CD14-positive monocyte (primary cell): ENCODE data around the gene EVA1C. TPM values are rescaled to one million over a fixed set of nuclear protein-coding genes. Genes with fewer than 3 reads are reported as not detected.

Experiments
- DNase-seq, 3 donors: peaks; one replicate each; pipeline ENCODE4 v3.0.0-alpha.2; 2011 to 2022
- H2AFZ ChIP-seq: 2 replicates; pipeline ENCODE4 v1.6.0; 2012; ENCODE audit warnings: mild to moderate bottlenecking, low read depth, low read length, inconsistent platforms; ENCODE audit not compliant: insufficient read depth, poor library complexity, severe bottlenecking
- H3K27ac ChIP-seq, 2 donors: 1 replicate in 1 of 2; 2 replicates in 1 of 2; pipeline ENCODE4 v1.5.1; 2012 to 2013; ENCODE audit warnings: low read length in 2 of 2, control low read depth in 1 of 2, inconsistent platforms in 1 of 2, low read depth in 1 of 2, mild to moderate bottlenecking in 1 of 2
- H3K27me3 ChIP-seq, 2 donors: one replicate each; pipeline versions ENCODE4 v1.6.0 to v1.6.1; 2011 to 2013; ENCODE audit warnings: low read length in 2 of 2; ENCODE audit not compliant: control insufficient read depth in 2 of 2, insufficient read depth in 2 of 2
- H3K36me3 ChIP-seq, 2 donors: replicated peaks in 1 of 2; 1 replicate in 1 of 2; 2 replicates in 1 of 2; pipeline versions ENCODE4 v1.5.1 to v1.6.1; 2012 to 2013; ENCODE audit warnings: low read length in 2 of 2, control low read depth in 1 of 2, inconsistent platforms in 1 of 2, mild to moderate bottlenecking in 1 of 2; ENCODE audit not compliant: insufficient read depth in 2 of 2, control insufficient read depth in 1 of 2
- H3K4me1 ChIP-seq, 2 donors: 1 replicate in 1 of 2; 2 replicates in 1 of 2; pipeline versions ENCODE4 v1.5.1 to v1.6.1; 2012 to 2013; ENCODE audit warnings: low read length in 2 of 2, control low read depth in 1 of 2, inconsistent platforms in 1 of 2, mild to moderate bottlenecking in 1 of 2, moderate library complexity in 1 of 2; ENCODE audit not compliant: insufficient read depth in 2 of 2, control insufficient read depth in 1 of 2
- H3K4me2 ChIP-seq: replicated peaks from 2 replicates; pipeline ENCODE3; 2012; ENCODE audit warnings: low read length, moderate library complexity, mild to moderate bottlenecking; ENCODE audit not compliant: poor library complexity, severe bottlenecking; ENCODE audit errors: extremely low read depth
- H3K4me3 ChIP-seq, 3 experiments: fragments of 200-600 bp in 1 of 3; sonication (generic) in 1 of 3; replicated peaks in 1 of 3; 1 replicate in 2 of 3; 2 replicates in 1 of 3; pipeline ENCODE4 v1.5.1; 2011 to 2013; ENCODE audit warnings: low read length in 3 of 3, mild to moderate bottlenecking in 3 of 3, control low read depth in 2 of 3, low read depth in 2 of 3, inconsistent platforms in 1 of 3, moderate library complexity in 1 of 3
- H3K79me2 ChIP-seq: 2 replicates; pipeline ENCODE4 v1.6.0; 2012; ENCODE audit warnings: mild to moderate bottlenecking, control low read depth, inconsistent platforms, low read length, moderate library complexity; ENCODE audit not compliant: insufficient read depth
- H3K9ac ChIP-seq: 2 replicates; pipeline ENCODE4 v1.6.0; 2017; ENCODE audit warnings: low read length, mild to moderate bottlenecking; ENCODE audit not compliant: insufficient read depth, poor library complexity, severe bottlenecking
- H3K9me3 ChIP-seq, 2 donors: replicated peaks in 1 of 2; 1 replicate in 1 of 2; 2 replicates in 1 of 2; pipeline versions ENCODE4 v1.5.1 to v1.6.1; 2012 to 2013; ENCODE audit warnings: low read length in 2 of 2, control low read depth in 1 of 2; ENCODE audit not compliant: control insufficient read depth in 1 of 2, insufficient read depth in 1 of 2
- H4K20me1 ChIP-seq: 2 replicates; pipeline ENCODE4 v1.6.0; 2012; ENCODE audit warnings: mild to moderate bottlenecking, low read length, control low read depth, moderate library complexity; ENCODE audit not compliant: insufficient read depth
- H3K27ac Mint-ChIP-seq, 7 donors: one replicate each; pipeline ENCODE4 v1.8.0; 2020; ENCODE audit warnings: mild to moderate bottlenecking in 7 of 7, mixed read lengths in 7 of 7, moderate library complexity in 6 of 7, inconsistent platforms in 2 of 7
- H3K27me3 Mint-ChIP-seq, 3 donors: one replicate each; pipeline ENCODE4 v1.8.0; 2021 to 2022; ENCODE audit warnings: low read depth in 3 of 3, mild to moderate bottlenecking in 3 of 3, mixed read lengths in 3 of 3, moderate library complexity in 3 of 3, inconsistent platforms in 1 of 3
- H3K36me3 Mint-ChIP-seq, 2 donors: one replicate each; pipeline ENCODE4 v1.8.0; 2020; ENCODE audit warnings: mixed read lengths in 2 of 2, inconsistent platforms in 1 of 2, mild to moderate bottlenecking in 1 of 2
- H3K4me1 Mint-ChIP-seq: one replicate; pipeline ENCODE4 v1.8.0; 2020; ENCODE audit warnings: mild to moderate bottlenecking, mixed read lengths
- H3K4me3 Mint-ChIP-seq, 2 donors: one replicate each; pipeline ENCODE4 v1.8.0; 2020; ENCODE audit warnings: mild to moderate bottlenecking in 2 of 2, mixed read lengths in 2 of 2, moderate library complexity in 1 of 2
- H3K9me3 Mint-ChIP-seq, 7 donors: one replicate each; pipeline ENCODE4 v1.8.0; 2020 to 2022; ENCODE audit warnings: mixed read lengths in 7 of 7, mild to moderate bottlenecking in 6 of 7, moderate library complexity in 6 of 7, inconsistent platforms in 2 of 7
- CTCF ChIP-seq: fragments of 200-600 bp; IDR thresholded peaks from one replicate; pipeline ENCODE4 v1.8.0; 2022; ENCODE audit warnings: antibody characterized with exemption, mild to moderate bottlenecking
- WGBS: methylation state at CpG from one replicate; pipeline ENCODE4 v1.1.5; 2013; ENCODE audit warnings: missing lambda C conversion rate; ENCODE audit not compliant: insufficient coverage; 5-methylcytosine and 5-hydroxymethylcytosine counted together
- intact Hi-C, 2 donors: fragments of 100-400 bp; cut with micrococcal nuclease; formaldehyde crosslinking; loops; one replicate each; pipeline versions ENCODE4 v1.15.0 to v1.15.1; 2023
- polyA plus RNA-seq, 3 donors: library from polyadenylated mRNA; depleted of rRNA in 1 of 3; unstranded in 2 of 3; stranded (reverse) in 1 of 3; fragments of 300-500 nt in 2 of 3; fragments of >200 nt in 1 of 3; fragmentation: Illumina TruSeq in 2 of 3; gene quantifications; 1 replicate in 2 of 3; 2 replicates in 1 of 3; pipeline ENCODE4 v1.2.3, GENCODE V29; 2012 to 2021

The EVA1C gene
- polyA plus RNA-seq, 3 donors, result 0.37 to 0.73 (median 0.63) TPM

GRCh38 chr21:32392880-32393676, 19.4 kb upstream of the EVA1C start, which contains the start of gene URB1:
URB1 (minus strand) TSS chr21:32393012; CDS start chr21:32392910, 102 bp downstream.
- H3K4me3 ChIP-seq, result peak within 1 kb of the TSS; percentile 58 to 97 (median 83)
- H3K36me3 Mint-ChIP-seq, result peaks cover 0 to 2% of the 10 kb centered on the region in 2 donors
- peak within 1 kb of the TSS; percentile 85 to 91 for H3K27ac ChIP-seq
- no peaks in the 10 kb centered on the region for H3K9me3 ChIP-seq
- H3K36me3 ChIP-seq, result peaks cover 3 to 4% of the 10 kb centered on the region in 2 donors
- TF ChIP-seq CTCF, result no peak
- peak within 1 kb of the TSS; percentile 90 to 91 for H3K4me3 Mint-ChIP-seq
- peak within 1 kb of the TSS; percentile 98 for H3K4me2 ChIP-seq
- H3K27me3 ChIP-seq, result no peaks in the 10 kb centered on the region
- H3K9ac ChIP-seq, result peak within 1 kb of the TSS; percentile 81
- H3K4me1 ChIP-seq, result peaks cover 17 to 21% of the 10 kb centered on the region in 2 donors
- peaks cover 4% of the 10 kb centered on the region for H4K20me1 ChIP-seq
- peak; percentile 85 to 87 (median 86) for DNase-seq
- H3K27me3 Mint-ChIP-seq, result peaks cover 0 to 6% (median 4%) of the 10 kb centered on the region in 3 donors
- H2AFZ ChIP-seq, result peak within 1 kb of the TSS; percentile 96
- 5% methylated on average over 59 of the region's 59 CpGs for whole genome bisulfite sequencing
- peaks cover 25% of the 10 kb centered on the region for H3K4me1 Mint-ChIP-seq
- H3K27ac Mint-ChIP-seq, result peak within 1 kb of the TSS; percentile 85 to 95 (median 95)
- H3K79me2 ChIP-seq, result peaks cover 38% of the 10 kb centered on the region
- intact Hi-C loops, result loop anchor here (5.0 to 10.0 kb wide), 4 partner anchors 116 to 1249 kb away; partner anchors contain the start of genes MIS18A (in 2 of the 2), CRYZL1 (in 1 of the 2), ITSN1 (in 1 of the 2) and SCAF4 (in 1 of the 2)
- H3K9me3 Mint-ChIP-seq, result peaks cover 0 to 9% (median 2%) of the 10 kb centered on the region in 7 donors

- peaks cover 25% of the 10 kb centered on the region for H3K4me1 Mint-ChIP-seq
- peak in 1 of 3 donors; percentile 77 for DNase-seq
- peaks cover under 1 to 3% of the 10 kb centered on the region in 2 donors for H3K36me3 ChIP-seq
- H3K4me3 ChIP-seq, result peak overlapping the region; percentile 58 to 97 (median 83)
- peaks cover 0 to 2% of the 10 kb centered on the region in 2 donors for H3K36me3 Mint-ChIP-seq
- peak overlapping the region; percentile 81 for H3K9ac ChIP-seq
- peak overlapping the region; percentile 96 for H2AFZ ChIP-seq
- intact Hi-C loops, result loop anchor here (5.0 to 10.0 kb wide), 4 partner anchors 116 to 1249 kb away; partner anchors contain the start of genes MIS18A (in 2 of the 2), CRYZL1 (in 1 of the 2), ITSN1 (in 1 of the 2) and SCAF4 (in 1 of the 2)
- H3K9me3 Mint-ChIP-seq, result peaks cover 0 to 9% (median 2%) of the 10 kb centered on the region in 7 donors
- peak overlapping the region; percentile 90 to 91 for H3K4me3 Mint-ChIP-seq
- no peak for TF ChIP-seq CTCF
- peak overlapping the region; percentile 98 for H3K4me2 ChIP-seq
- H3K27me3 Mint-ChIP-seq, result peaks cover 0 to 6% (median 4%) of the 10 kb centered on the region in 3 donors
- peaks cover 33% of the 10 kb centered on the region for H3K79me2 ChIP-seq
- H3K9me3 ChIP-seq, result no peaks in the 10 kb centered on the region
- peaks cover 17 to 21% of the 10 kb centered on the region in 2 donors for H3K4me1 ChIP-seq
- WGBS, result 71% methylated on average over 3 of the region's 9 CpGs
- H3K27ac Mint-ChIP-seq, result peak overlapping the region; percentile 85 to 95 (median 95)
- H3K27ac ChIP-seq, result peak overlapping the region; percentile 85 to 91
- peaks cover 4% of the 10 kb centered on the region for H4K20me1 ChIP-seq
- H3K27me3 ChIP-seq, result peaks cover 0 to 3% of the 10 kb centered on the region in 2 donors
Measured at GRCh38 chr21:32393677-32394001, 18.9 kb upstream of the EVA1C start.
